ENCODE results near the gene MKLN1. TPM values are rescaled to one million over a fixed set of nuclear protein-coding genes. Genes with fewer than 3 reads are reported as not detected.

MKLN1 gene
- total and polyA plus RNA-seq, 7 experiments from 2014 or later: 30.8 to 69.8 (median 56.7) TPM

GRCh38 chr7:131508754-131509486 is 181.2 kb downstream of the MKLN1 start:
- no peaks in the 10 kb centered on the region for H3K36me3 Mint-ChIP-seq
- H3K4me1 ChIP-seq (ENCODE audit: control insufficient read depth in 2 of 2, insufficient read depth in 2 of 2, low read length in 2 of 2): peaks cover 4 to 8% of the 10 kb centered on the region in 2 donors
- peaks cover 0 to 3% (median 0%) of the 10 kb centered on the region in 11 donors for H3K9me3 Mint-ChIP-seq
- H3K27ac Mint-ChIP-seq: peak overlapping the region in 1 of 9 donors; percentile 18
- intact Hi-C loops (cut with micrococcal nuclease): loop anchor here in 1 of 2 donors (1.0 kb wide), 1 partner anchor 145 kb away; no protein-coding TSS in a partner anchor
- no peaks in the 10 kb centered on the region for H3K36me3 ChIP-seq (ENCODE audit: control insufficient read depth in 2 of 3, insufficient read depth in 3 of 3, low read length in 3 of 3)
- no peak overlapping the region for H3K4me3 ChIP-seq (ENCODE audit: low read length)
- ChIA-PET POLR2A (no interaction called here), CTCF (interaction anchor here (0.8 to 0.9 kb wide), 3 partner anchors 10 to 451 kb away, joined by 3 to 7 read pairs (median 6); no protein-coding TSS in a partner anchor)
- no peak for ATAC-seq
- no peak overlapping the region for H3K4me3 Mint-ChIP-seq
- peaks cover 0 to 21% (median 7%) of the 10 kb centered on the region in 5 donors for H3K27me3 Mint-ChIP-seq
- H3K27me3 ChIP-seq (ENCODE audit: control insufficient read depth in 2 of 2, insufficient read depth in 2 of 2, low read length in 2 of 2): peaks cover 0 to 2% of the 10 kb centered on the region in 2 donors
- DNase-seq: no peak
- no peak overlapping the region for H3K27ac ChIP-seq (ENCODE audit: low read depth, low read length)
- peaks cover 20 to 34% (median 28%) of the 10 kb centered on the region in 7 donors for H3K4me1 Mint-ChIP-seq
- H3K9me3 ChIP-seq (ENCODE audit: control insufficient read depth in 2 of 3, low read length in 3 of 3): no peaks in the 10 kb centered on the region

GRCh38 chr7:131509781-131510180 is 182.1 kb downstream of the MKLN1 start:
- no peak for ATAC-seq
- H3K27ac Mint-ChIP-seq: no peak overlapping the region
- H3K27me3 Mint-ChIP-seq: peaks cover 0 to 21% (median 7%) of the 10 kb centered on the region in 5 donors
- Histone ChIP-seq H3K36me3 (ENCODE audit: control insufficient read depth in 2 of 3, insufficient read depth in 3 of 3, low read length in 3 of 3) (no peaks in the 10 kb centered on the region), H3K4me1 (ENCODE audit: control insufficient read depth in 2 of 2, insufficient read depth in 2 of 2, low read length in 2 of 2) (peaks cover 4 to 8% of the 10 kb centered on the region in 2 donors), H3K9me3 (ENCODE audit: control insufficient read depth in 2 of 3, low read length in 3 of 3) (no peaks in the 10 kb centered on the region), H3K27ac (ENCODE audit: low read depth, low read length) (no peak overlapping the region), H3K4me3 (ENCODE audit: low read length) (no peak overlapping the region), H3K27me3 (ENCODE audit: control insufficient read depth in 2 of 2, insufficient read depth in 2 of 2, low read length in 2 of 2) (peaks cover 0 to 2% of the 10 kb centered on the region in 2 donors)
- peaks cover 0 to 3% (median 0%) of the 10 kb centered on the region in 11 donors for H3K9me3 Mint-ChIP-seq
- no peak for DNase-seq
- intact Hi-C loops (cut with micrococcal nuclease): loop anchor here in 1 of 2 donors (10.0 kb wide), 1 partner anchor 615 kb away; no protein-coding TSS in a partner anchor
- H3K4me3 Mint-ChIP-seq: no peak overlapping the region
- ChIA-PET CTCF (no interaction called here), POLR2A (no interaction called here)
- peaks cover 20 to 32% (median 28%) of the 10 kb centered on the region in 7 donors for H3K4me1 Mint-ChIP-seq
- H3K36me3 Mint-ChIP-seq: no peaks in the 10 kb centered on the region

- no peak overlapping the region for H3K27ac Mint-ChIP-seq
- Histone ChIP-seq H3K9me3 (ENCODE audit: control insufficient read depth in 2 of 3, low read length in 3 of 3) (no peaks in the 10 kb centered on the region), H3K27me3 (ENCODE audit: control insufficient read depth in 2 of 2, insufficient read depth in 2 of 2, low read length in 2 of 2) (peaks cover 0 to 2% of the 10 kb centered on the region in 2 donors), H3K4me3 (ENCODE audit: low read length) (no peak overlapping the region), H3K27ac (ENCODE audit: low read depth, low read length) (no peak overlapping the region), H3K4me1 (ENCODE audit: control insufficient read depth in 2 of 2, insufficient read depth in 2 of 2, low read length in 2 of 2) (peaks cover 4 to 8% of the 10 kb centered on the region in 2 donors), H3K36me3 (ENCODE audit: control insufficient read depth in 2 of 3, insufficient read depth in 3 of 3, low read length in 3 of 3) (no peaks in the 10 kb centered on the region)
- no peak for DNase-seq
- H3K4me1 Mint-ChIP-seq: peaks cover 20 to 32% (median 28%) of the 10 kb centered on the region in 7 donors
- peaks cover 0 to 21% (median 7%) of the 10 kb centered on the region in 5 donors for H3K27me3 Mint-ChIP-seq
- no peak for ATAC-seq
- H3K4me3 Mint-ChIP-seq: no peak overlapping the region
- peaks cover 0 to 3% (median 0%) of the 10 kb centered on the region in 11 donors for H3K9me3 Mint-ChIP-seq
- ChIA-PET POLR2A (no interaction called here), CTCF (interaction anchor here (0.9 kb wide), 1 partner anchor 10 kb away, joined by 5 read pairs; no protein-coding TSS in a partner anchor)
- intact Hi-C loops (cut with micrococcal nuclease): loop anchor here in 1 of 2 donors (10.0 kb wide), 1 partner anchor 616 kb away; no protein-coding TSS in a partner anchor
- H3K36me3 Mint-ChIP-seq: no peaks in the 10 kb centered on the region
These were observed 183.4 kb downstream of the MKLN1 start for GRCh38 chr7:131511071-131511470.

GRCh38 chr7:131511774-131512535 is 184.3 kb downstream of the MKLN1 start:
- no peak for ATAC-seq
- Mint-ChIP-seq H3K4me1 (peaks cover 20 to 32% (median 28%) of the 10 kb centered on the region in 7 donors), H3K27me3 (peaks cover 0 to 21% (median 7%) of the 10 kb centered on the region in 5 donors), H3K27ac (no peak overlapping the region), H3K36me3 (no peaks in the 10 kb centered on the region), H3K9me3 (peaks cover 0 to 3% (median 0%) of the 10 kb centered on the region in 11 donors), H3K4me3 (no peak overlapping the region)
- H3K4me1 ChIP-seq (ENCODE audit: control insufficient read depth in 2 of 2, insufficient read depth in 2 of 2, low read length in 2 of 2): peaks cover 4 to 8% of the 10 kb centered on the region in 2 donors
- CTCF ChIA-PET: interaction anchor here (0.8 to 2.3 kb wide), 3 partner anchors 9 to 626 kb away, joined by 3 to 5 read pairs (median 4); no protein-coding TSS in a partner anchor
- H3K4me3 ChIP-seq (ENCODE audit: low read length): no peak overlapping the region
- H3K27me3 ChIP-seq (ENCODE audit: control insufficient read depth in 2 of 2, insufficient read depth in 2 of 2, low read length in 2 of 2): peaks cover 0 to 2% of the 10 kb centered on the region in 2 donors
- H3K36me3 ChIP-seq (ENCODE audit: control insufficient read depth in 2 of 3, insufficient read depth in 3 of 3, low read length in 3 of 3): no peaks in the 10 kb centered on the region
- DNase-seq: no peak
- POLR2A ChIA-PET: interaction anchor here (0.6 kb wide), 1 partner anchor 831 kb away, joined by 3 read pairs; no protein-coding TSS in a partner anchor
- no peaks in the 10 kb centered on the region for H3K9me3 ChIP-seq (ENCODE audit: control insufficient read depth in 2 of 3, low read length in 3 of 3)
- H3K27ac ChIP-seq (ENCODE audit: low read depth, low read length): no peak overlapping the region
- intact Hi-C loops (cut with micrococcal nuclease): loop anchor here (2.0 to 10.0 kb wide), 2 partner anchors 443 to 617 kb away; no protein-coding TSS in a partner anchor

GRCh38 chr7:131513245-131514061 is 185.8 kb downstream of the MKLN1 start:
- Histone ChIP-seq H3K27me3 (ENCODE audit: control insufficient read depth in 2 of 2, insufficient read depth in 2 of 2, low read length in 2 of 2) (no peaks in the 10 kb centered on the region), H3K9me3 (ENCODE audit: control insufficient read depth in 2 of 3, low read length in 3 of 3) (no peaks in the 10 kb centered on the region), H3K27ac (ENCODE audit: low read depth, low read length) (no peak overlapping the region), H3K4me3 (ENCODE audit: low read length) (no peak overlapping the region), H3K4me1 (ENCODE audit: control insufficient read depth in 2 of 2, insufficient read depth in 2 of 2, low read length in 2 of 2) (peaks cover 0 to 4% of the 10 kb centered on the region in 2 donors), H3K36me3 (ENCODE audit: control insufficient read depth in 2 of 3, insufficient read depth in 3 of 3, low read length in 3 of 3) (no peaks in the 10 kb centered on the region)
- intact Hi-C loops (cut with micrococcal nuclease): loop anchor here (1.0 to 10.0 kb wide), 5 partner anchors 141 to 638 kb away; no protein-coding TSS in a partner anchor
- peak; percentile 98 for ATAC-seq
- H3K36me3 Mint-ChIP-seq: peaks cover 0 to 3% (median 0%) of the 10 kb centered on the region in 5 donors
- H3K4me3 Mint-ChIP-seq: peak overlapping the region in 5 of 10 donors; percentile 33 to 65 (median 47)
- peaks cover 0 to 13% (median 3%) of the 10 kb centered on the region in 5 donors for H3K27me3 Mint-ChIP-seq
- H3K4me1 Mint-ChIP-seq: peaks cover 11 to 22% (median 19%) of the 10 kb centered on the region in 7 donors
- peak overlapping the region in 3 of 9 donors; percentile 1 to 27 (median 21) for H3K27ac Mint-ChIP-seq
- DNase-seq: peak; percentile 39 to 80 (median 65)
- H3K9me3 Mint-ChIP-seq: peaks cover 0 to 3% (median 0%) of the 10 kb centered on the region in 11 donors
- ChIA-PET POLR2A (interaction anchor here (0.6 kb wide), 1 partner anchor 84 kb away, joined by 3 read pairs; no protein-coding TSS in a partner anchor), CTCF (interaction anchor here (0.6 to 2.3 kb wide), 4 partner anchors 11 to 58 kb away, joined by 3 to 5 read pairs (median 4); no protein-coding TSS in a partner anchor)
